HG03457 (cell line): Measurements from ENCODE around the gene SLC4A4.

Experiments used
- ATAC-seq: cut with Tn5 transposase; IDR thresholded peaks from one replicate; pipeline ENCODE4 v1.9.1; 2021; ENCODE audit warnings: moderate number of reproducible peaks; ENCODE audit not compliant: unreplicated experiment

SLC4A4 gene

GRCh38 chr4:71532407-71532806 is 193.6 kb downstream of the SLC4A4 start:
- no peak for ATAC-seq

GRCh38 chr4:71533121-71533520 is 194.3 kb downstream of the SLC4A4 start:
- ATAC-seq: no peak

GRCh38 chr4:71537551-71538065 is 198.8 kb downstream of the SLC4A4 start:
- ATAC-seq: no peak

GRCh38 chr4:71538528-71538927 is 199.7 kb downstream of the SLC4A4 start:
- no peak for ATAC-seq

- no peak for ATAC-seq
Measured at GRCh38 chr4:71540749-71541269, 202.0 kb downstream of the SLC4A4 start.

GRCh38 chr4:71541541-71541940 is 202.7 kb downstream of the SLC4A4 start:
- ATAC-seq: no peak

GRCh38 chr4:71545168-71545567 is 206.3 kb downstream of the SLC4A4 start:
- no peak for ATAC-seq

GRCh38 chr4:71549516-71550160 is 210.8 kb downstream of the SLC4A4 start:
- no peak for ATAC-seq

- peak; percentile 67 for ATAC-seq
Measured at GRCh38 chr4:71550220-71551165, 211.7 kb downstream of the SLC4A4 start.

- ATAC-seq: no peak
Measured at GRCh38 chr4:71553605-71554004, 214.8 kb downstream of the SLC4A4 start.

GRCh38 chr4:71554025-71554424 is 215.2 kb downstream of the SLC4A4 start:
- no peak for ATAC-seq

- peak; percentile 68 for ATAC-seq
Measured at GRCh38 chr4:71558248-71558647, 219.4 kb downstream of the SLC4A4 start.

- ATAC-seq: no peak
Measured at GRCh38 chr4:71559957-71560571, 221.2 kb downstream of the SLC4A4 start.

- ATAC-seq: no peak
Measured at GRCh38 chr4:71564775-71565174, 226.0 kb downstream of the SLC4A4 start.

- no peak for ATAC-seq
Measured at GRCh38 chr4:71566856-71567255, 228.0 kb downstream of the SLC4A4 start.

GRCh38 chr4:71568131-71568530 is 229.3 kb downstream of the SLC4A4 start:
- ATAC-seq: no peak

GRCh38 chr4:71570492-71570891 is 231.7 kb downstream of the SLC4A4 start:
- no peak for ATAC-seq

- no peak for ATAC-seq
Measured at GRCh38 chr4:71571346-71571745, 232.5 kb downstream of the SLC4A4 start.

- no peak for ATAC-seq
Measured at GRCh38 chr4:71583971-71584370, 245.2 kb downstream of the SLC4A4 start.

GRCh38 chr4:71584585-71584984 is 245.8 kb downstream of the SLC4A4 start:
- ATAC-seq: no peak

GRCh38 chr4:71586087-71586763 is 247.4 kb downstream of the SLC4A4 start:
- ATAC-seq: no peak
